NCI-H1436 treated with DMSO at 0.1 percent for 48 hours (cell line): ENCODE measurements around the gene KCNMA1.

Experiments used
- DNase-seq: peaks from one replicate; lab custom pipeline; 2025; lab: John Stamatoyannopoulos, UW

Gene KCNMA1

GRCh38 chr10:77633376-77633775 lies 4.2 kb downstream of the KCNMA1 start:
- no peak for DNase-seq

GRCh38 chr10:77631241-77631640 lies 6.4 kb downstream of the KCNMA1 start:
- DNase-seq: no peak

GRCh38 chr10:77630507-77630848 lies 7.1 kb downstream of the KCNMA1 start:
- no peak for DNase-seq

GRCh38 chr10:77629775-77630506 lies 7.7 kb downstream of the KCNMA1 start:
- DNase-seq: no peak

GRCh38 chr10:77628906-77629730 lies 8.5 kb downstream of the KCNMA1 start:
- no peak for DNase-seq

GRCh38 chr10:77626266-77626935 lies 11.2 kb downstream of the KCNMA1 start:
- DNase-seq: no peak

GRCh38 chr10:77625379-77625778 lies 12.2 kb downstream of the KCNMA1 start:
- DNase-seq: no peak

GRCh38 chr10:77622889-77623291 lies 14.7 kb downstream of the KCNMA1 start:
- DNase-seq: no peak

GRCh38 chr10:77620731-77621130 lies 16.9 kb downstream of the KCNMA1 start:
- DNase-seq: no peak

GRCh38 chr10:77619964-77620703 lies 17.5 kb downstream of the KCNMA1 start:
- no peak for DNase-seq

- DNase-seq: no peak
Observed at GRCh38 chr10:77618117-77618516, 19.5 kb downstream of the KCNMA1 start.

GRCh38 chr10:77616766-77617165 lies 20.8 kb downstream of the KCNMA1 start:
- no peak for DNase-seq

GRCh38 chr10:77614778-77615625 lies 22.6 kb downstream of the KCNMA1 start:
- no peak for DNase-seq

GRCh38 chr10:77613476-77614130 lies 24.0 kb downstream of the KCNMA1 start:
- no peak for DNase-seq

- no peak for DNase-seq
Observed at GRCh38 chr10:77611670-77612069, 25.9 kb downstream of the KCNMA1 start.

- no peak for DNase-seq
Observed at GRCh38 chr10:77611221-77611620, 26.4 kb downstream of the KCNMA1 start.

- DNase-seq: no peak
Observed at GRCh38 chr10:77609781-77610272, 27.8 kb downstream of the KCNMA1 start.

- DNase-seq: no peak
Observed at GRCh38 chr10:77608281-77608680, 29.3 kb downstream of the KCNMA1 start.

- no peak for DNase-seq
Observed at GRCh38 chr10:77606751-77607150, 30.9 kb downstream of the KCNMA1 start.

GRCh38 chr10:77605466-77605865 lies 32.1 kb downstream of the KCNMA1 start:
- DNase-seq: no peak

- no peak for DNase-seq
Observed at GRCh38 chr10:77604941-77605351, 32.7 kb downstream of the KCNMA1 start.
